GM19397 (cell line): Measurements from ENCODE around the gene ARR3.
"Not testable (repeated sequence)": the region's sequence is repeated elsewhere in the genome, so short reads cannot be mapped to it uniquely, and the experiment has no call there.

Source experiments
- ATAC-seq: cut with Tn5 transposase; IDR thresholded peaks from one replicate; pipeline ENCODE4 v1.9.1; 2021; ENCODE audit warnings: mild to moderate bottlenecking, moderate library complexity; ENCODE audit not compliant: unreplicated experiment

ARR3 gene

DNA sequence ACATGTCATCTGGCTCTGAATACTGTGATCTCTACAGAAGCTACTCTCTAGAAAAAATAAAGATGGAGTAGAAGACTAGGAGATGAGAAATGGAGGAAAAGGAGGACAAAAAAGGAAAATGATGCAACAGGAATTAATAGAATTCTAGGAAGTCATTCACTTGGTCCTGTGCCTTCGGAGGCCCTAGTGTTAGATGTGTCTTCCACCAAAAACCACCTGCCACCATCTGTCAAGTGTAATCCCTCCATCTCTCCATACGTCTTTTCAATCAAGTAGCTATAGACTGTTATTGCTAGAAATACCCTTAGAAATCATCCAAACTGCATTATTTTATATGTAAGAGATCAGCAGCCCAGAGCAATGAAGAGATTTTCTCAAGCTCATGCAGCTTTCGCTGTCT lies 10.9 kb downstream of the ARR3 start:
- no peak for ATAC-seq

DNA sequence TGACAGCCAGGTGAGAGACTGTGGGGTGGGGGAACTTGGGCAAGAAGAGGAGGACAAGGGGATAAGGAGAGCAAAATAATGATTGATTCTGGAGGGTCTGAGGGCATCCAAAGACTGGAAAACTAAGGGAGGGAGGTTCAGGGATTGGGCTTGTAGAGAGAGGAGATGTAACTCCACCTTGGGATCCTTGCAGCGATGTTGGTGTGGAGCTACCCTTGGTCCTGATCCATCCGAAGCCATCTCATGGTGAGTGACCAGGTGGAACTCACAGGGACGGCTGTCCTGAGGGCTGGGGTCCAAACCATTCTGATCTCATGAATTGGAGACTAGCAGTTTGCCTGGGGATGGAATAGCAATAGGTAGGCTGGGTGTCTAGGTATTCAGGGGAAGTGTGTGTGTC lies 12.4 kb downstream of the ARR3 start:
- ATAC-seq: no peak

DNA sequence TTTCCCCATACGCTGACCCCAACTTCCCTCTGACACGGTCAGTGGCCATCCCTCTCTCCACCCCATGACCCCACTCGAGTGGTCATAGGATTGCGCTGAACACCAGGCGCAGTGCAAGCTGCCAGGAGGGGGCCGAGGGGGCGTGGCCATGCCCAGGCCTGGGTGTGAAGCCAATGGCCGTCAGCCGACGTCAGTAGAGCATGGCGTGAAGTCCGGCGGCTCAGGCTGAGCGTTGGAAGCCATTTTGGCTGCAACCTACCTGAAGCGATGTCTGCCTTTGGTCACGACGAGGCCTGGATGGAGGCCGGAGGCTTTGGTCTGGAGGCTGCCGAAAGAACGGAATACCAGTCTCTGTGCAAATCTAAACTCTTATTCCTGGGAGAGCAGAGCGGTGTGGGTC lies 13.8 kb downstream of the ARR3 start, which contains the start of gene RAB41:
RAB41 (plus strand) TSS at position 222 of the 400 bp plus-strand sequence; CDS start at position 268, 46 bp downstream.
- no peak for ATAC-seq

DNA sequence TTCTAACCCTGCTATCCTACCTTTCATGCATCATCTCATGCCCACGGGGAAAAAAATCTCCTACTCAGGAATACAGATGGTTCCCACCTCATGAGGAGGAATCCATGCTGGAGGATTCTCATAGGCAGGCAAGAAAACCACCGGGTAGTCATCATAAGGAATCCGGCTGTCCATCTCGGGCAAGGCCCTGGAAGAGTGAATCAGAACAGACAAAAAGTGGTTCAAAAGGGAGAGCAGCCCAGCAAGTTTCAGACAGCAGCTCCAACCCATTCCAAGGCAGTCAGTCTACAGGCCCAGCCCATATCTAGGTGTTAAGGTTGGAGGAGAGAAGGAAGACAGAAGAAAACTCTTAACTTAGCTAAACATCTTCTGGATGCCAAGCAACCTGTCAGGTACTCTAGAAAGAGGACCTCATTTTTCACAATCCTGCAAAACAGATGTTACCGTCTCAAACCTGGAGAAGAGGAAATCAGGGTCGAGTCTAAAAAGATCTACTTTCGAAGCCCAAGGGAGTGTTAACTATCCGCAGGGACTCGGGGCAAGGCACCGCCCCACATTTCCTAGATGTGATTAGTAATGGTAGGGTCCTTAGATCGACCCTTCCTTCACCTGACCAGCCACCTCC lies 21.1 kb downstream of the ARR3 start:
- no peak for ATAC-seq

DNA sequence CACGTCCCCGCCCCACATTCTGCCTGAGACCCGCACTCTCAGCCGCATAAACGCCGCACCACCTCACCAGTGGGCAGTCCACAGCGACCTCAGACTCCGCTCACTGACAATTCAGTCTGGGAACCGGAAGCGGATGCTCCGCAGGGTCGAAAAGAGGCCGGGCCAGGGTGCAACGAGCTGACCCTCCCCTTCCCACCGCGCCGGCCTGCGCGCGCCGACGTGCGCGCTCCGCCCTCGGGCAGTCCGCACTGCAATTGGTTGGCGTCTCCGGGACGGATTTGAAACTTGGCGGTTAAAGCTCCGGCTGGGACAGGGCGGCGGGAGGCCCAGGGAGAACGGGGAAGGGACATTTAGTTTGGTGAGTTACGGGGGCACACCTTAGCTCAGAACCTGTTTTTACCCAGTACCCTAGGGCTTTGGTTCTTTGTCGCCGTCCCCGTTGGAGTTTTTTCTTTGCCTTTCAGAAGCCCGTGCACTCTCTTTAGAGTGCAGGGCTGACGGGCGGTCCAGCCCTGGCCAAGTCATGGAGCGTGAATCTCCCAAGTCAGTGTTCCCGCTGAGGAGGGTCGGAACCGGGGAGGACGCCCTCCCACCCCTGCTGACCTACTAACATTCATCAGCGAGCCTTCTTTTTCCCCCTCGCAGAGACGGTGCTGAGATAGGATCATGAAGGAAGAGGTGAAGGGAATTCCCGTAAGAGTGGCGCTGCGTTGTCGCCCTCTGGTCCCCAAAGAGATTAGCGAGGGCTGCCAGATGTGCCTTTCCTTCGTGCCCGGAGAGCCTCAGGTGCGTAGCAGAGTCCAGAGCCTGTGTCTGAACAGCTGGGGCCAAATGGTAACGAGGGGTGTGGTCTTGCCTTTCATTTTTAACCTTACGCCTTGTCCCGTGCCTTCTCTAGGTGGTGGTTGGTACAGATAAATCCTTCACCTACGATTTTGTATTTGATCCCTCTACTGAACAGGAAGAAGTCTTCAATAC lies 21.9 kb downstream of the ARR3 start, which contains the start of the genes KIF4A and PDZD11:
KIF4A (plus strand) TSS at position 312 of the 978 bp plus-strand sequence; CDS start at position 667, 355 bp downstream.
PDZD11 (minus strand) TSS at position 135 of the 978 bp plus-strand sequence. CDS start 586 bp downstream, outside the sequence.
- ATAC-seq: peak; percentile 97

DNA sequence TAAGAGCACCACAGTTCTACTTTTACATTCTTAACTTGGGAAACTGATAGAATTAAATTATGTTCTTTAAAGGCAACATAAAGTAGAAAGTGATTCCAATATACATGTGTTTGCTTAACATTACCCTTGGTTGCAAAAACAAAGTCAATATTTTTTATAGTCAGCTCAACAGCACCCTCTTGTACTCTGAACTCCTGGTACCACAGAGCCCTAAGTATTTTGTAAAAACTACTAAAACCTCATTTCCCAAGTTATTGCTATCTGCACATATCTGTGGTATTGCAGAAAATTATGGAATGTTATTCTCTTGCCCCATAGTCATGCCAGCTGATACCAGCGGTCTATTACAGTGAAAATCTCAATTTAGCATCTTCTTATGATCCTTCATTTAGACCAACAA lies 24.7 kb downstream of the ARR3 start:
- no peak for ATAC-seq

DNA sequence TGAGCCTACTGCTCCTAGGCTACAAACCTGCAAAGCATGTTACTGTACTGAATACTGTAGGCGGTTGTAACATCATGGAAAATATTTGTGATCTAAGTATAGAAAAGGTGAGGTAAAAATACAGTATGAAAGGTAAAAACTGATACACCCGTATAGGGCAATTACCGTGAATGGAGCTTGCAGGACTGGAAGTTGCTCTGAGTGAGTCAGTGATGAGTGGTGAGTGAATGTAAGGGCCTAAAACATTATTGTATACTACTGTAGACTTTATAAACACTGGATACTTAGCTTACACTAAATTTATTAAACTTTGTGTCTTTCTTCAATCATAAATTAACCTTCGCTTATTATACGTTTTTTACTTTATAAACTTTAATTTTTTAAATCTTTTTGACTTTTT lies 25.5 kb downstream of the ARR3 start:
- no peak for ATAC-seq

DNA sequence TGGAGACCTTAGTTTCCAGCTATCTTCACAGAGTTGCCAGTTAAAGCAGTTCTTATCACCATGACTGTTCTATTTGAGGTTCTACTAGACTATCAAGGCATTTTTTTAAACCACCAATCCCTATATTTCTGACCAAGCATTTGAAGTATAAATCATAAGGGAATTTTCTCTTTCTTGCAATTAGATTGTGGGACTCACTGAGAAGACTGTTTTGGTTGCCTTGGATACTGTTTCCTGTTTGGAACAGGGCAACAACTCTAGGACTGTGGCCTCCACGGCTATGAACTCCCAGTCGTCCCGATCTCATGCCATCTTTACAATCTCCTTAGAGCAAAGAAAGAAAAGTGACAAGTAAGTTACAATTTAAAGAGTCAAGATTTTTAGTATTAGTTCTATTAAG lies 33.6 kb downstream of the ARR3 start:
- no peak for ATAC-seq

DNA sequence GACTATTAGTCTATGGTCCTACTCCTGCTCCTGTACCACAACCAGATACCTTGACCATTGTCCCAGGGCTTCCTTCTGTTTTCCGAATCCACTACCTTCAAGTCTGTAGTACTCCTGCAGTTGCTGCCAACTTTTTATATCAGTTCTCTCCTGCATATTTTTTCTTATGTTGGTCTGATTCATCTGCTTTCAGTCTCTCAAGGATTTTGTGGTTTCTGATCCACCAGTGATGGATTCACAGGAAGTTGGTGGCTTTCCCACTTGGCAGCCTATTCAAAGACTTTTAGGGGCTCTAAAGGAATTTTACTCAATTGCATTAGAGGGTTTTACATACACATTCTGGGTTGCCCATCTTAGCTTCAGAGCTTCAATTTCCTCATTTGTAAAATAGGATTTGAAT lies 45.4 kb downstream of the ARR3 start:
- ATAC-seq: no peak

DNA sequence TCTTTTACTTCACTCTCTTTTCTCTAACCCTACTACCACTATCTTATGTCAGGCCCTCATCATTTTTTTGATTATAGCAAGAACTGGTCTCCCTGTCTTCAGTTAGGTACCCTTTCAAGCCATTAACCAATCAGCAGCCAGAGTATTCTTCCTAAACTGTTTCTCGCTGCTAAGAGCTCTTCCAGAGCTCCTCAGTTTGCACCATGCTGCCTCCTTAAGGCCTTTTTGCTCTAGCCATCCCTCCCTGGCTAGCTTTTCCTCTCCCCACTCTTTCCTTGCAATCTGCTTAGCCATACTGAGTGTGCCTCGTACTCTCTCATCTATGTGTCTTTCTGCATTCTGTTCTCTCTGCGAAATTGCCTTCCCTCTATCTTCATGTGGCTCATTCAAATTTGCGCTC lies 54.6 kb downstream of the ARR3 start:
- no peak for ATAC-seq

DNA sequence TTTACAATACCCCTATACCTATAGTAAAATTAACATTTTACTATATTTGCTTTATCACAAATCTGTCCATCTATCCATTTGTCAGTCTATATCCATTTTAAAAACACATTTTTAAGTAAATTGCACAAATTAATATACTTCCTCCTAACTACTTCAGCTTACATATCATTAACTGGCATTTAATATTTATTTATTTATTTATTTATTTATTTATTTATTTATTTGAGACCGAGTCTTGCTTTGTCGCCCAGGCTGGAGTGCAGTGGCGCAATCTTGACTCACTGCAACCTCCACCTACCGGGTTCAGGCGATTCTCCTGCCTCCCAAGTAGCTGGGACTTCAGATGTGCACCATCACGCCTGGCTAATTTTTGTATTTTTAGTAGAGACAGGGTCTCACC lies 55.5 kb downstream of the ARR3 start:
- not testable (repeated sequence) for ATAC-seq

DNA sequence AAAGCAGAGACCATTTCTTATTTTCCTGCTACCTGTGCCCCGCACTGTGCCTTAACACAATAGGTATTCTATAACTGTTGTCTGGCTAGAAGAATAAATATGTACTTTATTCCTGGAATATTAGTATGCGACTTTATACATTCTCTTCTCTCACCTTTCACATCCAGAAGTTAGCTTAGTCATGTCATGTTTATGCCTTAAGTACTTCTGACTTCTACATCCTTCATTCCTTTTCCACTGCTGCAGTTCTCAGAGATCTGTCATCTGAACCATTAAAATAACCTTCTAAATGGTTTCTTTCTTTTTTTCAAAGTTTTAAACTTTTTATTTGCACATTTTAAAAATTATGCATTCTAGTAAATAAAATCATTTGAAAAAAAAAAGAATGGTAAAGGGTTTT lies 56.2 kb downstream of the ARR3 start:
- ATAC-seq: no peak

DNA sequence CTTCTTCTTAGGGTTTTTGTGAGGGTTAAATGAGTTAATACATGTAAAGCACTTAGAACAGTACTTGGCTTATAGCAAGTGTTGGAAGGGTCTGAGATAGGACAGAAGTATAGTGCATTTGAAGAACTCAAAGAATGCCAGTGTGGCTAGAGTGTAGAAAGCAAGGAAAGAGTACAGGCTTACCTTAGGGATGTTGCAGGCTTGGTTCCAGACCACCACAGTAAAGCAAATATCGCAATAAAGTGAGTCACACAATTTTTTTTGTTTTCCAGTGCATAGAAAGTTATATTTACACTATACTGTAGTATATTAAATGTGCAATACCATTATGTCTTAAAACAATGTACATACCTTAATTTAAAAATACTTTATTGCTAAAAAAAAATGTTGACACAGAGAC lies 63.0 kb downstream of the ARR3 start:
- no peak for ATAC-seq
